ENCODE results near the gene DLAT.
"Not testable (repeated sequence)": the region's sequence is repeated elsewhere in the genome, so short reads cannot be mapped to it uniquely, and the experiment has no call there.

DLAT gene

DNA sequence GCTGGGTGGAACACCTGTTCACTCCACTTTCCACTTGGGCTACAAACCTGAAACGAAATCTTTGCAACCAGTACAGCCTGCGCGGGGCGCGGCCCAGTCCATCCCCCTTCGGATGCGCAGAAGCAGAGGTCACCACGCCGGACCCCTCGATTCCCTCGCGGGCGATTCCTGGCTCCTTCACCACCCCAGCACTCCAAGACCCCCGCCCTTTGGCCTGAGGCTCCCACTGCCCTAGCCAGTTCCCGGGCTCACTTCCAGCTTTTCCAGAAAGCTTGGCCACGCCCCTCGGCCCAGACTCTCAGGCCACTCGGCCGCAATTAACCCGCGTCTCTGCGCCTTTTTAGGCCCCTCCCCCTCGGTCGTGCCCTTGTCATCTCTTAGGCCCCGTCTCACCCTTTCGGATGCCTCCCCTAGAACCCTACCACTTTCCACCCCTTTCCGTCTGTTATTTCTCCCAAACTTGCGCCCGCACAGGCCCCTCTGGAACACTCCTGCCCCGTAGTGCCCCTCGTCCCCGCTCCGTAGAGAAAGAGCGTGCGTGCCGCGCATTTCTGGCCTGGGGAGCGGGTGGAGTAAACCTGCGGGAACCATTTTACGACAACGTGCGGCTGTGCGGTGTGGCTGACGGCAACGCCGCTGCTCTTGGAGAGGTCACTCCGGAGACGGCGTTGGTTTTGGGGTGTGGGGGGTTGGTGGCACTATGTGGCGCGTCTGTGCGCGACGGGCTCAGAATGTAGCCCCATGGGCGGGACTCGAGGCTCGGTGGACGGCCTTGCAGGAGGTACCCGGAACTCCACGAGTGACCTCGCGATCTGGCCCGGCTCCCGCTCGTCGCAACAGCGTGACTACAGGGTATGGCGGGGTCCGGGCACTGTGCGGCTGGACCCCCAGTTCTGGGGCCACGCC lies at the start of gene DLAT:
Gene DLAT, plus strand, starts transcription at position 636 of the 906 bp plus-strand sequence. Its CDS starts 65 bp downstream, at position 701.
- in situ Hi-C loops (cut with MboI; ENCODE audit: low sequenced_read_pairs) = no loop called here

DNA sequence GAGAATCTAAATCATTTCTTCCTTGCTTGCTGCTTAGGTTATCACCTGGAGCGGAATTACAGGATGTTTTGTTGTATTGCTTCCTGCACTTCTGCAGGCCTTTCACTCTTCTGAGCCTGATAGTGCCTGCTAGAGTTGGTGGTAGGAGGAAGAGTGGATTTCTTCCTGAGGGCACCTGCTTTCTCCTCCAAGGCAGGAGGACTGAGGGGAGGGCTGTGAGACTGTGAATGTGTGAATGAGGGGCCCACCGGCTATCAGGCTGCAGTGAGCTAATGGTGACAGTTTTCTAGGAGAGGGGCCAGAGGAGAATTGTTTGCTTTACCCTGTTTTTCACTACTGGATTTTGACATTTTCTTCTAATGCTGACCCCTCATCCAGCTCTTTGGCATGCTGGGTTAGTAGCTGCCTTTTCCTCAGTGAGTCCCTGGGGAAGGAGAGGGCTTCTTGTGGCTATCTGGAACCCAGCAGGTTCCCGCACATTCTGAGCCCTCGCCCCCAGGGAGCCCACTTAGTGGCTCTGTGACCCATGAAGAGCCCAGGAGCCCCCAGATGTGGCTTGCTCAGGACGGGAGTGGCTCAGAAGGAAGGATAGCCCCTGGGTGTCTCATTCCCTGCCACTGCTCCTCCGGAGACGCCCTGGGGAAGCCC lies 49.0 kb upstream of the DLAT start:
- in situ Hi-C loops (cut with MboI; ENCODE audit: low sequenced_read_pairs) = no loop called here

DNA sequence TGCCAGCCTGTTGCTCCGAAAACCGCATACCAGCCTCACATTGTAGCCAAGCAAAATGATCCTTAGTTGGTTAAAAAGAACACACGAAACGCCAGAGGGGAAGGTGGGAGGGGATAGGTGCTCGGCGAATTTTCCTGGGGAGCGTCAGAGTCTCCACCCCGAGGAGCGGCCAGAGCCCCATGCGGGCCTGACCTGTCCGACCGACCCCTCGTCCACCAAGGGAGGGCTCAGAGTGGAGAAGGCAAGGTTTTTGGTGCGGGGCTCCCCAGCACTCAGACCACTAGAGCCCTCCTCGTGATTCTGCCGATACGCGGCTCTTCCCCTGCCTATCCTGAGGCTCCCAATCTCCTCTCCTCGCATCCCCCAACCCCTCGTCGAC lies 48.5 kb upstream of the DLAT start:
- in situ Hi-C loops (cut with MboI; ENCODE audit: low sequenced_read_pairs) = no loop called here

DNA sequence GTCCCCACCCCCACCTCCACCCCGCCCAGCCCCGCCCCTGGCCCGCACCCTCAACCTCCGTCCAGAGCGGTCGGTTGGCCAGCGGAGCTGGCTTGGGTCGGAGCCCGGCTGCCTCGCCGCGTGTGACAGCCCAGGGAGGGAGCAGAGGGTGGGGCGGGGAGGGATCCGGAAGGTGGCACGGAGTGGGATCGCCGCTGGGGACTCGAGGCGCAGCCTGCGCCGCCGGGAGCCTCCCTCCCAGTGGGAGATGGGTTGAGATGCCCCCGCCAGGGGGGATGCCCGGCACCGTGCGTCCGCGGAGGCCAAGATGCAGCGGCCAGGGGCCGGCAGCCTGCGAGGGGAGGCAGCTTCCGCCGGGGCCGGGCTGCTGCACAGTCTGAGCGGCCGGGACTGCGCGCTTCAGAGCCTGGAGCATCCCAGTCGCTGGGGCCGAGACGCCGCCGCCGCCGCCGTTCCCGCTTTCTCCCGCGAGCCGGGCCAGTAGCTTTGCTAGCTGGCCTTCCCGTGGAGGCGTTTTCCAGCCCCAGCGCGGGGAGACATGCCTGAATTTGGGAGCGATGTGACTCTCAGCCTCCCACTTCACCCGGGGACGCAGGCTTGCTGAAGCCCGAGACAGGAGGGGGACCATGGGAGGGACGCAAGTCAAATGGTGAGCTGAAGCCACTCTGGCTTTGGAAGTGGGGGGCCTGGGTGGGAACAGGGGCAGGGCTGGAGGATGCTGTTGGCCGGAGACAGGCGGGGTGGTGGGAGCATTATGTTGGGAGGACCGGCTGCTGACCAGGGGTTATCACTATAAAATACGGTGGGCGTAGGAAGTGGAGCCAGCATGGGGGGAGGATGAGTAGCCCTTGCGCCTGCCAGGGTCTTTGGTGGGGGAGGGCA lies 47.8 kb upstream of the DLAT start:
- in situ Hi-C loops (cut with MboI; ENCODE audit: low sequenced_read_pairs) = no loop called here

DNA sequence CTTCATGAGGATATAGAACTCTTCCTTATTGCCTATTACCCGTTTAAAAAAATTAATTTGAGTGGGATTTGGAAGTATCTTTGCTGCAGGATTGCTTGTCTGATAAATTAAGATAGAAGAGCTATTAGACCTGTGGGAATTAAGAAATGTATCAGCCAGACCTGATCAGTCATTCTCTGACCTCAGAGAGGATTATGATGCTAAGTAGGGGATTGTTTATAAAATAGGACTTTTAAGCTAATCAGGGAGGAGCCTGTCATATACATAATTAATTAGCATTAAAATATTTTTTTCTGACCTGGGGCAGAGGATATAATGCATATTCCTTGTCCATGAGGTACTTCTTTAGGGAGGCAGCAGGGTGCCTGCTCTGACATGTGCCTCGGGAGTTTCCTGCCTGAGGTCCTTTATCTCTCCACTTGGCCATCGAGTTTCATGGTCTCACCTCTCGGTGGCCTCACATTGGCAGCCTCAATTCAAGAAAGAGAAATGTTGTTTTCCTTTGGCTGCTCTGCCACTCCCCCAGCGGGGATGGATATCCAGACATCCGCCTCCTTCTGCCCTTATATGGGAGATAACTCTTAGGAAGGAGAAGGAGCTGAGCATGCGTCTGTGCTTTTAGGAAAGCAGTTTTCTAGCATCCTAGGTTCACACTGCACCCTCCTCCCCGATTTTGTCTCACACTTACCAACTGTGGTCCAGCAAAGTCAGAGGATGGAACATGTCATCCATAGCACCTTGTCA lies 47.0 kb upstream of the DLAT start:
- in situ Hi-C loops (cut with MboI; ENCODE audit: low sequenced_read_pairs) = no loop called here

DNA sequence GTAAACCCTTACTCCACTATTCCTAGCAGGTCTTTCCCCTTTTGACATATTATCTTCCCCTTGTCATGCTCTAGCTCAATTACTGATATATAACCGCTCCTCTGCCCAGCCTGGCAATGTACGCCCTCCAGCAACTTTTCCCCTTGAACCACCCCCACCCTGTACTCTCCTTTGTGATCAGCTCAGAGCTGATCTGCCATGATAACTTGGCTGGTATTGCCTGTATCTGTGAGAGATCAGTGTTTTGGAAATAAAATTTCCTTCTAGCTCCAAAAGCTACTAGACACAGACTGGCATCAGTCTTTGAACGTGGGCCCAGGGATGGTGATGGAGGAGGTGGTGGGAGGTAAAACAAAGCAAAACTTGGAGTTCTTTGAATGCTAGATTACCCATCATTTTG lies 45.1 kb upstream of the DLAT start:
- in situ Hi-C loops (cut with MboI; ENCODE audit: low sequenced_read_pairs) = no loop called here

DNA sequence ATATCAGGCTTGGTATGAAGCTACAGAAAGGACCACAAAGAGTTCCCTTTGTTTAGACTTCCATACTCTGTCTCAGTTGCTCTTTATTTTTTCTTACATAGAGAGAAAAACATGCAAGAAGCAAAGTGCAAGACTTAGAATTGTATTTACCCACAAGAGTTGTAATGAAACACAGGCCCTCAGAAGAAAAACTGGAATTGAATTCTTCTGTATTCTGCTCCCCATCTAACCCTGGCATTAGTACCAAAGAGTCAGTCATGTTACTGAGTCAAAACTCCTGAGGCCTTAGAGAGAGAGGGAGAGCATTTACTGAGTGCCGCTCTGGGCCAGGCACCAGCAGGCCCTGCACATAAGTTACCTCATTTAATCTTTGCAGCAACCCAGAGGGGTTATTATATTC lies 43.9 kb upstream of the DLAT start:
- in situ Hi-C loops (cut with MboI; ENCODE audit: low sequenced_read_pairs) = no loop called here

DNA sequence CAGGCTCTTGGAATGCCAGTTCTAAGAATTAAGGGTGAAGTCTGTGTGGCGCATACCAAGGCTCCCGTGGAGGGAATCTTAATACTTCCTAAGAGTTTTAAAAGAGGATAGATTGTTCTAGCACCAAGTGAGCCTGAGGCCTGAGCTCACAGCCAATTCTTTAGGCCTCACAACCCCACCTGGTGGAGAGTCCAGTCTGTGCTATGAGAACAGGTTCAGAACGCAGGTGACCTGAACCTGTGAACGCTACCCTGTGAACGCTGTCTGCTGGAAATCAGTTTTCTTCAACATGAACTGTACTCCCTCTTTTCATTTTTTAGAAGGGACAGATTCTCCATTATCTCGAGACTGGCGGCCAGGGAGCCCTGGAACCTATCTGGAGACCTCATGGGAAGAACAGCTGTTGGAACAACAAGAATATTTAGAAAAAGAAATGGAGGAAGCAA lies 43.2 kb upstream of the DLAT start:
- in situ Hi-C loops (cut with MboI; ENCODE audit: low sequenced_read_pairs) = no loop called here

DNA sequence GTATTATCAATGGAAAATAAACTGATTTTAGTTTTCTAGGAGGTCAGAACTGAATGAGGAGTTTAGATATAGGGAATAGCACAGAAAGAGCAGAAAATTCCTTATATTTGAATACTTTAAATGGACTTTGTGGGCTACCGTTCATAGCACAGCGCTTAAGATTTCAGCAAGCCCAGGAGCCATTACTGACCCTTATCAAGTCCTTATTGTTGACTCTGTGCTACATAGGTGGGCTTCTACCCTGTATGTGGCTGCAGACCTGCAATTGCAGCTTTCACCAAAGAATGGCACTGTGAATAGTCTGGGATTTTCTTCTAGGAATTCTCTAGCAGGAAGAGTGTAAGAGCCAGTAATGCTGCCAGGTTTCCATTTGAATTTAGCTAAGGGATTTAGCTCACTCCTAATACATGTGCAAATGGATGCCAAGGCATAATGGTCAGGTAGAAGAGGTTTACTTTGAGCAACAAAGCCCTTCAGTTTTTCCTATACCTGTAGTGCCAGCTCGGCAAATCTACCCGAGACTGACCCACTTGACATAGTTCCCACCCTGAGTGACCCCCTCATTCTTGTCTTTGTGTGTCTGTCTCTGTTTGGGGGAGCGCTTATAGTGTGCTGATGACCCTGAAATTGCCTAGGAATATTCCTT lies 42.5 kb upstream of the DLAT start:
- in situ Hi-C loops (cut with MboI; ENCODE audit: low sequenced_read_pairs) = no loop called here

DNA sequence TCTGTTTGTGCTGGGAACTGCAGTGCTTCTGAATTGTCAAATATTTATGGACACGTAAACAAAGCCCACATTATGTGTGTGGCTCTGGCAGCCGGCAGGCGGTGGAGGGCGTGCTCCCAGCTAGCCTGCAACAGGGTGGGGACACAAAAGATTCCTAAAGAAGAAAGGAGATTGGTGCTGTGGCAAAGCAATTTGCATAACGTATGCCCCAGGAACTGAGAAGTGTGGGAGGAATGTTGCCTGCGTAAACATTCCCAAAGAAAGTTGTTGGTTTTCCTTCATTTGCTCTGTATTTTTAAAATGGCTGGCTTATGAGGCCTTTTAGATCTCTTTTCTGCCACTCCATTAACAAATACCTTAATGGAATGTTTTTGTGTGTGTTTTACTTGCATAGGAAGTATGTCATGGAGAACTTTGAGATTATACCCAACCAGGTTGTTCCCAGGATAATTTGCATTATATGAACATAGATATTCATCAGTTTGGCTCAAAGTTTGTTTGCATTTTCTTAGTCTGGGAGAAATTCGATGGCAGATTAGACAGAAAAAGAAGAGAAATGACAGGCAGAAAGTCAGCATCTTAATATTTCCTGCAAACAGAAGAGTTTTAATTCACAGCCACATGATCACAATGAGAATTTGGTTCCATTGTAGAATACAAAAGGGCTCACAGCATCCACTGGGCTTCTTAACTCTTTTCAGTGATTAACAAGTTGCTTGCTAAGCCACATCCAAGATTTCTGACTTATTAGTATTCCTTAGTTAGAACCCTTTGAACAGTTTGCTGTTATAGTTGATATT lies 41.8 kb upstream of the DLAT start:
- in situ Hi-C loops (cut with MboI; ENCODE audit: low sequenced_read_pairs) = no loop called here

DNA sequence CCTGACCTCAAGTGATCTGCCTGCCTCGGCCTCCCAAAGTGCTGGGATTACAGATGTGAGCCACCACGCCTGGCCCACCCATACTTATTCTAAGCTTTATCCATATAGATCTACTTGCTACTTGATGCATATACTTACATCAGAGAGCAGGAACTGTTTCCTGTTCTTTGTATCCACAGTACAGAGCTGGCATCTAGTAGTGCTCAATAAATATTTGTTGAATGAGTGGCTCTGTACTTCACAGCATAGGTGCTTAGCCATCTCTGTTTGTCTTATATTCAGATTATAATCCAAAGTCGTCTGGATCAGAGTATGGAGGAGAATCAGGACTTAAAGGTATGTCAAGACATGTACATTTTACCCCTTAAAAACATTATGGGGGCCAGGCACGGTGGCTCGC lies 38.6 kb upstream of the DLAT start:
- in situ Hi-C loops (cut with MboI; ENCODE audit: low sequenced_read_pairs) = no loop called here

DNA sequence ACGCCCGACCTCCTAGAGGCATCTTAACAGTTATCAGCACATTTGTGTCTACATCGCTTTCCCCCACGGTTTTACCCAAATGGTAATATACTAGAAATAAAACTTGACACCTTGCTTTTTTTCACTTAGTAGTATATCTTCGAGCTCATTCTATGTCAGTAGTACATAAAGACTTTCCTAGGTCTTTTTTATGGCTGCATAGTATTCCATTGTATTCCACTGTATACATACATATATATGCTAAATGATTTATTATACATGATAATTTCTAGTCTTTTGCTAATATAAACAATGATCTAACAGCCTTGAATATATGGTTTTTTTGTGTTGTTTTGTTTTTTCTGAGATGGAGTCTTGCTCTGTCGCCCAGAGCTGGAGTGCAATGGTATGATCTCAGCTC lies 34.8 kb upstream of the DLAT start:
- in situ Hi-C loops (cut with MboI; ENCODE audit: low sequenced_read_pairs) = no loop called here

DNA sequence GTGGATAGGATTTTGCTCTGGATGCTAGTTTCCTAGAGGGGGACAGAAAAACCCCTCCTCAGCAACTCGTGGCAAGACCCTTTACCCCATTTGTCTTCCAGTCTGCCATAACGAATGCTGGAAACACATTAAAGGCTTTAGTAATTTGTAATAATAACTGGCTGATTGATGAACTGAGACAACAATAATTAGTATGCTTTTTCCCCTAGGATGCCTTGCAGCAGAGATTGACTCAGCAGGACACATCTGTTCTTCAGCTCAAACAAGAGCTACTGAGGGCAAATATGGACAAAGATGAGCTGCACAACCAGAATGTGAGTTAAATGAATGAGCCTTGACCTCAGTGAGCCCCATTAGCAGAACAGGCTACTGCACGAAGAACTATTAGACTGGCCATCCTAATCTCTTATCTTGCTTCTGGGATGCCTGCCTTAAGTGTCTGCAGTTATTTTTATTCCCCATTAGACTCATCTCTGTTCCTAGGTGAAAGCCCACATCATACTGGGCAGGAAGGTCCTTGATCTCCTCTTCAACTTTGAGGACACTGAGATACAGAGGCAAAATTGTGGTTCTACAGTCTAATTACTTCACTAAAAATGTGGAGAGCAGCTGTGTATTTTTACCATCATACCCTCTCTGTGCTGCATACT lies 32.9 kb upstream of the DLAT start:
- in situ Hi-C loops (cut with MboI; ENCODE audit: low sequenced_read_pairs) = no loop called here

DNA sequence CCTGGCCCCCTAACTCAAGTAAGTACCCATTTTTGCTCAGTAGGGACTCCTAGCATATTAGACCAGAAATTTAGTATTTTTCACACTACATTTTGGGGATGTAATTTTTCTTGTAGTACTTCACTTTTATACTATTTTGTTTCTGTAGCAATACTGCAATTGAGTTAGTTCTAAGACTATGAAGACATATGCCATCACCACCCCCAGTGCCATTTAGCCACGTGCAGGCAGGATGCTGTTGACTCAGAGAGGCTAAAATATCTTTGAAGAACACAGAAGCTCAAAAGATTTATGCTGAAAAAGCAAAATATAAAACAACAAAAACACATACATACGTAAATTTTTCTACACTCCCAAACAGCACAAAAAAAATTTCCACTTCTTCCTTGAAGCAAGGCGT lies 29.1 kb upstream of the DLAT start:
- in situ Hi-C loops (cut with MboI; ENCODE audit: low sequenced_read_pairs) = no loop called here

DNA sequence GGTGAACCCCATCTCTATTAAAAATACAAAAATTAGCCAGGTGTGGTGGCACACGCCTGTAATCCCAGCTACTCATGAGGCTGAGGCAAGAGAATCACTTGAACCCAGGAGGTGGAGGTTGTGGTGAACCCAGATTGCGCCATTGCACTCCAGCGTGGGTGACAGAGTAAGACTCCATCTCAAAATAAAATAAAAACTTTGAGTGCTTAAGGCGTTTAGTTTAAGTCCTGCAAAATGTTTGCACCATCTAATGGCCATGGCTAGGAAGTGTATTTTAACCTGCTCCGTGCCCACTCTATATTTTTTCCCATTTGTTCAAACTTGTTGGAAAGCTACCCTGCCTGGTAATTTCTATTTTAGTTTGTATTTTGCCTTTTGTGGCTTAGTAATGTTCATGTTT lies 28.5 kb upstream of the DLAT start:
- in situ Hi-C loops (cut with MboI; ENCODE audit: low sequenced_read_pairs) = not testable (repeated sequence)

DNA sequence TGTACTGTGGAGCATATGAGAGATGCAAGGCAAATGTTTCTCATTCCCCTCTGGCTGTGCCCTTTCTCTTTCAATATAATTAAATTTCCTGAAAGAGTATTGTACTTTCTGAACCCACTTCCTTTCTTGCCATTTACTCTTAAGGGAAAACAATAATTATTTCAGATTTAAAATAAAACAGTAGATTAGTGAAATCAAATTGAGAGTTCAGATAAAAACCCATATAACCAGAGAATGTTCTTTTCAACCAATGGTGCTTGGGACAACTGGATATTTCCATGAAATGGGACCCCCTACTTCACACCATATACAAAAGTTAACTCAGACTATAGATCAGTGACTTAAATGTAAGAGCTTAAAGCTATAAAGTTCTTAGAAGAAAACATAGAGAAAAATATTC lies 26.1 kb upstream of the DLAT start:
- in situ Hi-C loops (cut with MboI; ENCODE audit: low sequenced_read_pairs) = no loop called here

DNA sequence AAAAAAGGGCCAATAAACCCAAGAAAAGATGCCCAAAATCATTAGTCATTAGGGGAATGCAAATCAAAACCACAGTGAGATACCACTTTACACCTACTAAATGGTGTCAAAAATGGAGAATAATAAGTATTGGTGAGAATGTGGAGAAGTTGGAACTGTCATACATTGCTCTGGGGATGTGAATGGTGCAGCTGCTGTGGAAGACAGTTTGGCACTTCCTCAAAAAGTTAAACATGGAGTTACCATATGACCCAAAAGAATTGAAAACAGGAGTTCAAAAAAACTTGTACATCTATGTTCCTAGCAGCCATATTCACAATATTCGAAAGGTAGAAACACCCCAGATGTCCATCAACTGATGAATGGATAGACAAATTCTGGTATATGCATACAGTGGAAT lies 24.5 kb upstream of the DLAT start:
- in situ Hi-C loops (cut with MboI; ENCODE audit: low sequenced_read_pairs) = no loop called here

DNA sequence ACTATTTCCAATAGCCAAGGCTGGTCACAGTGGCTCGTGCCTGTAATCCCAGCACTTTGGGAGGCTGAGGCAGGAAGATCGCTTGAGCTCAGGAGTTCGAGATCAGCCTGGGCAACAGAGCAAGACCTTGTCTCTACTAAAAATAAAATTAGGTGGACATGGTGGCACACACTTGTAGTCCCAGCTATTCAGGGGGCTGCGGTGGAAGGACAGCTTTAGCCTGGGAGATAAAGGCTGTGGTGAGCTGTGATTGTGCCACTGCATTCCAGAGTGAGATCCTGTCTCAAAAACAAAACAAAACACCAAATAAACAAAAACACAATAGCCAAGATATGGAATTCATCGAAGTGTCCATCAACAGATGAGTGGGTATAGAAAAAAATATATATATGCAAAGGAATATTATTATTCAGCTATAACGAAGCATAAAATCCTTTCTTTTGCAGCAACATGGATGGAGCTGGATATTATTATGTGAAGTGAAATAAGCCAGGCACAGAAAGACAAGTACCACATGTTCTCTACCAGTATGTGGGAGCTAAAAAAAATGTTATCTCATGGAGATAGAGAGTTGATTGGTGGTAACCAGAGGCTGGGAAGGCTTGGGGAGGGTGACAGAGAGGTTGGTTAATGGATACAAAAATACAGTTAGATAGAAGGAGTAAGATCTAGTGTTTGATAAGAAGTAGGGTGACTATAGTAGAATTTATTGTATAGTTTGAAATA lies 22.6 kb upstream of the DLAT start:
- in situ Hi-C loops (cut with MboI; ENCODE audit: low sequenced_read_pairs) = no loop called here

All from HL-60/S4 treated with retinoic acid at 250 ng/mL for 4 days and 3 days (cell line).